K562 (cell line): ENCODE measurements around the gene RNF144A. TPM values are rescaled to one million over a fixed set of nuclear protein-coding genes. Genes with fewer than 3 reads are reported as not detected.
"Not testable (repeated sequence)": the region's sequence is repeated elsewhere in the genome, so short reads cannot be mapped to it uniquely, and the experiment has no call there.

Experiments used
- ATAC-seq: fragments of 200-7000 bp; cut with Tn5 transposase; 3 replicates; pipeline ENCODE4 v1.9.1; 2020; ENCODE audit warnings: moderate library complexity
- BruUV-seq: library from RNA; stranded (reverse); fragments of 400-500 nt; replicated peaks from 2 replicates; lab custom pipeline; 2021; lab: Mats Ljungman, UMichigan
- CTCF ChIA-PET: fragments of 300-600 bp; formaldehyde crosslinking; extraction: SDS; loops from one replicate; lab custom pipeline; 2021; ENCODE audit warnings: low intra/inter-chr PET ratio; lab: Yijun Ruan, JAX
- POLR2A ChIA-PET: fragments of 300-600, 350-650 bp; sonication (Branson Sonifier 250); formaldehyde crosslinking; extraction: SDS; loops from one replicate; lab custom pipeline; 2021; ENCODE audit warnings: antibody characterized with exemption, inconsistent platforms; lab: Yijun Ruan, JAX
- DNase-seq, 4 experiments: peaks; one replicate each; pipeline versions ENCODE4 v3.0.0 to v3.0.0-alpha.2; 2011 to 2018; ENCODE audit warnings: low spot score in 3 of 4, mixed read lengths in 3 of 4; ENCODE audit errors: extremely low read depth in 1 of 4
- FAIRE-seq: peaks from 2 replicates; lab custom pipeline; 2011; peaks lifted over from hg19 to GRCh38; lab: Jason Lieb, UNC
- H2AFZ ChIP-seq: 2 replicates; pipeline ENCODE4 v1.6.0; 2011; ENCODE audit warnings: low read depth, low read length, control low read depth, inconsistent platforms
- H3K27ac ChIP-seq: fragments of 200-600 bp; 3 replicates; pipeline ENCODE4 v1.8.0; 2011; ENCODE audit warnings: low read depth, mild to moderate bottlenecking, control low read depth, inconsistent platforms, low read length, moderate library complexity, mixed read lengths; ENCODE audit errors: extremely low read depth
- H3K27me3 ChIP-seq, 2 experiments: fragments of 300-600 bp in 1 of 2; 2 replicates in 1 of 2; 3 replicates in 1 of 2; pipeline versions ENCODE4 v1.6.0 to v1.8.0; 2011; ENCODE audit warnings: inconsistent platforms in 2 of 2, low read length in 2 of 2, mild to moderate bottlenecking in 1 of 2, mixed read lengths in 1 of 2, moderate library complexity in 1 of 2; ENCODE audit not compliant: control insufficient read depth in 2 of 2, insufficient read depth in 2 of 2
- H3K36me3 ChIP-seq: fragments of 300-600 bp; 3 replicates; pipeline ENCODE4 v1.8.0; 2011; ENCODE audit warnings: mild to moderate bottlenecking, low read length, inconsistent platforms; ENCODE audit not compliant: control insufficient read depth, insufficient read depth
- H3K4me1 ChIP-seq, 2 experiments: fragments of 200-600 bp in 1 of 2; replicated peaks in 1 of 2; 2 replicates in 1 of 2; 3 replicates in 1 of 2; pipeline versions ENCODE4 v1.5.1 to v1.8.0; 2011; ENCODE audit warnings: inconsistent platforms in 2 of 2, low read length in 2 of 2, mild to moderate bottlenecking in 1 of 2, mixed read lengths in 1 of 2, moderate library complexity in 1 of 2; ENCODE audit not compliant: control insufficient read depth in 2 of 2, insufficient read depth in 2 of 2
- H3K4me2 ChIP-seq: 2 replicates; pipeline ENCODE4 v1.6.1; 2011; ENCODE audit warnings: low read length, control low read depth, inconsistent platforms, mixed read lengths; ENCODE audit not compliant: insufficient read depth
- H3K4me3 ChIP-seq: fragments of 200-600 bp; sonication (generic), shearing (Covaris generic); 2 replicates; pipeline ENCODE4 v1.5.1; 2016; ENCODE audit warnings: control low read depth, inconsistent platforms
- H3K79me2 ChIP-seq: fragments of 200-600 bp; 3 replicates; pipeline ENCODE4 v1.8.0; 2011; ENCODE audit warnings: low read length, inconsistent platforms; ENCODE audit not compliant: control insufficient read depth, insufficient read depth
- H3K9ac ChIP-seq, 2 experiments: 2 replicates each; pipeline versions ENCODE4 v1.6.0 to v1.6.1; 2011; ENCODE audit warnings: low read depth in 2 of 2, low read length in 2 of 2, control low read depth in 1 of 2, inconsistent platforms in 1 of 2, mild to moderate bottlenecking in 1 of 2, mixed read lengths in 1 of 2; ENCODE audit not compliant: insufficient read depth in 1 of 2
- H3K9me1 ChIP-seq: one replicate; pipeline ENCODE4 v1.6.0; 2011; ENCODE audit warnings: inconsistent platforms, mild to moderate bottlenecking, low read length, moderate library complexity; ENCODE audit not compliant: control insufficient read depth, insufficient read depth
- H3K9me3 ChIP-seq: replicated peaks from 2 replicates; pipeline ENCODE4 v1.5.1; 2011; ENCODE audit warnings: low read depth, low read length, inconsistent platforms; ENCODE audit not compliant: control insufficient read depth, insufficient read depth
- H4K20me1 ChIP-seq: replicated peaks from 2 replicates; pipeline ENCODE4 v1.6.1; 2011; ENCODE audit warnings: low read length, inconsistent platforms, mixed read lengths; ENCODE audit not compliant: control insufficient read depth, insufficient read depth
- CBFA2T2 ChIP-seq: fragments of 450-650 bp; conservative IDR thresholded peaks from 2 replicates; pipeline ENCODE4 v1.6.1; 2017; ENCODE audit warnings: mild to moderate bottlenecking
- CBFA2T3 ChIP-seq: fragments of 450-650 bp; IDR thresholded peaks from 2 replicates; pipeline ENCODE4 v1.6.1; 2017
- CBX2 ChIP-seq: fragments of 200-600 bp; sonication (generic); IDR thresholded peaks from one replicate; pipeline ENCODE4 v1.6.1; 2012; ENCODE audit warnings: mild to moderate bottlenecking, low read length, inconsistent platforms; ENCODE audit not compliant: insufficient read depth, poor library complexity, severe bottlenecking
- FUS ChIP-seq: fragments of 200-400 bp; formaldehyde crosslinking; optimal IDR thresholded peaks from 2 replicates; pipeline ENCODE3; 2017; ENCODE audit warnings: low read depth, low read length
- SOX6 ChIP-seq: fragments of 450-650 bp; IDR thresholded peaks from 2 replicates; pipeline ENCODE4 v1.6.1; 2014; ENCODE audit warnings: mild to moderate bottlenecking
- TCF3 ChIP-seq: sonication (generic); formaldehyde crosslinking; IDR thresholded peaks from 2 replicates; pipeline ENCODE4 v1.4.0; 2020; ENCODE audit warnings: mild to moderate bottlenecking, missing genetic modification reagents
- WGBS: fragments of 100-300 bp; shearing (Covaris generic); methylation state at CpG from one replicate; pipeline ENCODE4 v1.1.6; 2016; ENCODE audit warnings: low coverage, mixed read lengths; ENCODE audit not compliant: insufficient coverage; ENCODE audit errors: missing lambda C conversion rate; 5-methylcytosine and 5-hydroxymethylcytosine counted together
- in situ Hi-C: fragments of 300-500 bp; cut with MboI; formaldehyde crosslinking; loops from 4 replicates; pipeline ENCODE4 v1.15.0; 2018; ENCODE audit warnings: inconsistent platforms, mixed read lengths
- intact Hi-C: fragments of 100-400 bp; cut with micrococcal nuclease; formaldehyde crosslinking; loops from 2 replicates; pipeline ENCODE4 v1.14.2; 2022
- polyA plus RNA-seq, 8 experiments: library from polyadenylated mRNA; depleted of rRNA in 4 of 8; stranded (reverse) in 5 of 8; unstranded in 3 of 8; fragments of >200 nt; fragmentation: Nextera tagmentation in 2 of 8; fragmentation: Illumina TruSeq in 1 of 8; extraction: Ambion mirVana in 2 of 8; extraction: Trizol in 1 of 8; gene quantifications; 2 replicates each; pipeline versions ENCODE4 v1.2.1 to v1.2.3, GENCODE V29; 2011 to 2014; ENCODE audit warnings: inconsistent platforms in 1 of 8, missing spikeins in 1 of 8
- total RNA-seq, 7 experiments: library from RNA; depleted of rRNA in 6 of 7; stranded (reverse); fragments of >200 nt in 6 of 7; fragmentation: Illumina TruSeq in 2 of 7; extraction: Trizol in 2 of 7; gene quantifications; 2 replicates each; pipeline versions ENCODE4 v1.2.1 to v1.2.3, GENCODE V29; 2011 to 2021; ENCODE audit warnings: low replicate concordance in 1 of 7

RNF144A gene
- total and polyA plus RNA-seq, 9 of the 15 experiments (the other 6 are each of a cell fraction or from before 2014, with no cell fraction given) = 0.96 to 11.3 (median 6.2) TPM

GRCh38 chr2:6934758-6935651 is 17.8 kb downstream of the RNF144A start:
- H3K9ac ChIP-seq = no peak overlapping the region
- no peaks in the 10 kb centered on the region for H3K36me3 ChIP-seq
- ChIA-PET POLR2A (interaction anchor here (0.8 kb wide), 1 partner anchor 39 kb away, joined by 3 read pairs; no protein-coding TSS in a partner anchor), CTCF (no interaction called here)
- intact Hi-C loops = no loop called here
- no peak overlapping the region for H3K27ac ChIP-seq
- 33% methylated on average over 11 of the region's 11 CpGs for WGBS
- no peak overlapping the region for H2AFZ ChIP-seq
- TF ChIP-seq SOX6 = 0 out of 2 replicates have a peak, but pooled peaks have one; percentile 10
- TF ChIP-seq TCF3 (CRISPR knock-in tag) = peak; percentile 45; the same call in 1 of the 2 replicates
- peak; percentile 42; the same call in 1 of the 2 replicates for TF ChIP-seq CBFA2T3
- no peak for TF ChIP-seq FUS
- TF ChIP-seq CBX2 = no peak
- TF ChIP-seq CBFA2T2 = 0 out of 2 replicates have a peak, but pooled peaks have one; percentile 17
- no peak overlapping the region for H3K4me3 ChIP-seq
- DNase-seq = peak in 1 of 4 experiments; percentile 19
- H4K20me1 ChIP-seq = 0 out of 2 replicates have a peak, but pooled peaks cover 6% of the 10 kb centered on the region
- no peaks in the 10 kb centered on the region for H3K9me3 ChIP-seq
- no TSS peak for BruUV-seq
- H3K4me2 ChIP-seq = no peak overlapping the region
- no peaks in the 10 kb centered on the region for H3K79me2 ChIP-seq
- in situ Hi-C loops = no loop called here
- no peaks in the 10 kb centered on the region; a peak in 2 of 5 replicates for H3K4me1 ChIP-seq
- H3K9me1 ChIP-seq = no peaks in the 10 kb centered on the region
- ATAC-seq = no peak; the same call in 2 of the 3 replicates
- no peaks in the 10 kb centered on the region for H3K27me3 ChIP-seq
- peak; percentile 19 for FAIRE-seq

- CTCF ChIA-PET, H3K79me2 ChIP-seq, H3K9me3 ChIP-seq, H3K4me3 ChIP-seq, H2AFZ ChIP-seq, H3K4me1 ChIP-seq, H3K9me1 ChIP-seq, ATAC-seq, H3K9ac ChIP-seq, DNase-seq, BruUV-seq, H4K20me1 ChIP-seq, H3K4me2 ChIP-seq, H3K36me3 ChIP-seq, intact Hi-C loops, H3K27me3 ChIP-seq, in situ Hi-C loops, FAIRE-seq, H3K27ac ChIP-seq, POLR2A ChIA-PET: not testable (repeated sequence)
- 36% methylated on average over 3 of the region's 4 CpGs for WGBS
Observed at GRCh38 chr2:6935652-6936020, 18.4 kb downstream of the RNF144A start.
